HL-60/S4 treated with phorbol 12-myristate 13-acetate at 8.2 ng/mL for 4 days and 3 days (cell line): Measurements from ENCODE around the gene LIG4.

Experiments used
- in situ Hi-C: fragments of 300-500 bp; cut with MboI; formaldehyde crosslinking; loops from 2 replicates; pipeline ENCODE4 v1.15.0; 2022; ENCODE audit warnings: low sequenced_read_pairs

LIG4 gene

GRCh38 chr13:108194435-108194936 lies 20.9 kb downstream of the LIG4 start:
- in situ Hi-C loops: no loop called here

- in situ Hi-C loops: no loop called here
Observed at GRCh38 chr13:108193806-108194205, 21.5 kb downstream of the LIG4 start.

- in situ Hi-C loops: no loop called here
Observed at GRCh38 chr13:108190897-108191296, 24.4 kb downstream of the LIG4 start.

GRCh38 chr13:108188260-108188659 lies 27.1 kb downstream of the LIG4 start:
- in situ Hi-C loops: no loop called here

DNA sequence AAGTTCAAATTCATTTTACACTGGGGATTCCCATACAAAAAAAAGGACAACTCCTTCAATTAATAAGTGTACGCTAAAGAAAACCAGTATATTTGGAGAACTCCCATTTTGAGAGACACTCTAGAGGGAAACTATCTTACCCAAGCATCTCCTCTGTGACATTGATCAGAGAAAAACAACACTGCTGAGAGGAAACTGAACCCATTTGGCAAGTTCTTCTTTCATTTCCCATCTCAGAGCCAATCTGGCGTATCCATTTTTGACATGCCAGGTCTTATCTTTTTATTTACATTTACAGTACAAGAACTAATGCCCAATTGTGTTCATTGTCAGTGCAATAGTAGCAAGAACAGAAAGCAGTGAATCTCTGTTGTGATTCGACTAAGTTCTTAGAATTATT lies 30.1 kb downstream of the LIG4 start:
- in situ Hi-C loops: no loop called here

- in situ Hi-C loops: no loop called here
Observed at GRCh38 chr13:108182652-108183051, 32.7 kb downstream of the LIG4 start.

GRCh38 chr13:108178078-108178477 lies 37.3 kb downstream of the LIG4 start:
- in situ Hi-C loops: no loop called here

DNA sequence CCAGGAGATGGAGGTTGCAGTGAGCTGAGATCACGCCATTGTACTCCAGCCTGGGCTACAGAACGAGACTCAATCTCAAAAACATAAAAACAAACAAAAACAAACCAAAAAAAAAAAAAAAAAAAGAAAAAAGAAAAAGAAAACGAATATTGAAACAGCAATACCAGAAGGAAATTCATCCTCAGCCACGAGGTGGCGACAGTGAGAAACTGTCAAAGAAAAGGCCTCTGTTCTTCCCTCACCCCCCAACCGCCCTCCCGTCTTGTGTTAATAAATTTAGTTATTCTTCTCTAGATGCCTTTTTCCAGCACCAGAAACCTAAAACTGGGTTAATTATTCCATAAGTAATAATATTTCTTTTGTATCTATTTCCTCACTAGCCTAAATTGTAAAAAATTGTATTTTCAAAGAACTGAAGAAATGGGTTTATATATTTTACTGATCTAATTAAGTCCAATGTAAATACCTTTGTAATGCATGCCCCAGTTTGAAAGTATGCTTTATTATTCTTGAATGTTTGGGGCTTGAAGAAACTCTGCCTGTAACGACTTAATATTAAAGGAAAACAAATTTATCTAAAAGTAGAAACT lies 38.6 kb downstream of the LIG4 start:
- in situ Hi-C loops: no loop called here

- in situ Hi-C loops: no loop called here
Observed at GRCh38 chr13:108168929-108169328, 46.4 kb downstream of the LIG4 start.

DNA sequence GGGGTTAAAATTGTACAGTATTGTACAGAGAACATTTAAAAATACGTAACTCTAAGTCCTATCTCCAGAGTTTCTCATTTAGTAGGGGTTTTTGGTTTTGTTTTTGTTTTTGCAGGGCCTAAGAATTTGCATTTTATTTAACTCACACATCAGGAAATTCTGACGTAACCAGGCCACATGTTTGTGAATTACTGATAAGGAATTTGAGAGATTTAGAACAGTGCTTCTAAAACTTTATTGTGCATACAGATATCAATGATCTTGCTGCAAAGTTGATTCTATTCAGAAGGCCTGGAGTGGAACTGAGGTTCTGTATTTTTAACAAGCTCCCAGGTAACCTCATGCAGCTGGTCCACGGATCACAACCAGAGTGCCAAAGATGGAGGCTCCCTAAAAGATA lies 49.3 kb downstream of the LIG4 start:
- in situ Hi-C loops: no loop called here

DNA sequence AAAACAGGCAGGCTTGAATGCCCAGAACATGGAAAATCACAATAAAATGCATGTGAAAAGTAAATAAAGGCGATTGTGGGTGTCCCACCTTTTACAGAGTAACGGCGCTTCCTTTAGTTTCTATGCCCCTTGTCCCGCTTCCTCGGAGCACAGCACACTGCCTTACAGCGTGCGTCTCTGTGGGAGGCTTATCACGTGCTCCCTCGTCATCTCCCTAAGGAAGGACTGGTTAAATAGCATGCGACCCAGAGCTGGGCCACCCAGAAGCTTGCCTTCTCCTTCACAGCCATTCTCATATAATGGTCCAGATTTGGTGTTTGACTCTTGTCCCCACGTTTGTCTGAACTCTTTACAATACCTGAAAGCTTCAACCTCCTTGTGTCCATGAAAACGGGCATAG lies 56.6 kb downstream of the LIG4 start:
- in situ Hi-C loops: no loop called here
